ENCODE measurements around the gene C1orf146.

GRCh38 chr1:92192246-92192645 is 25.5 kb upstream of the C1orf146 start:
- TF ChIP-seq CTCF (conservative IDR thresholded peaks at IDR 0.05; ENCODE audit: low read length): no peak
- TF ChIP-seq EZH2phosphoT487 (IDR thresholded peaks at IDR 0.05; ENCODE audit: borderline replicate concordance): no peak
